GM18505 (cell line): ENCODE results near the gene HCN1.
"Not testable (repeated sequence)": the region's sequence is repeated elsewhere in the genome, so short reads cannot be mapped to it uniquely, and the experiment has no call there.

ENCODE experiments used
- ATAC-seq: cut with Tn5 transposase; IDR thresholded peaks from one replicate; pipeline ENCODE4 v1.9.1; 2021; ENCODE audit not compliant: unreplicated experiment
- POLR2A ChIP-seq: IDR thresholded peaks from 4 replicates; pipeline ENCODE4 v1.6.1; 2011; ENCODE audit warnings: borderline replicate concordance; ENCODE audit not compliant: insufficient read depth, insufficient read length; ENCODE audit errors: extremely low read depth

Gene HCN1

GRCh38 chr5:45677524-45677923 is 18.7 kb downstream of the HCN1 start:
- ATAC-seq: no peak
- TF ChIP-seq POLR2A: no peak

DNA sequence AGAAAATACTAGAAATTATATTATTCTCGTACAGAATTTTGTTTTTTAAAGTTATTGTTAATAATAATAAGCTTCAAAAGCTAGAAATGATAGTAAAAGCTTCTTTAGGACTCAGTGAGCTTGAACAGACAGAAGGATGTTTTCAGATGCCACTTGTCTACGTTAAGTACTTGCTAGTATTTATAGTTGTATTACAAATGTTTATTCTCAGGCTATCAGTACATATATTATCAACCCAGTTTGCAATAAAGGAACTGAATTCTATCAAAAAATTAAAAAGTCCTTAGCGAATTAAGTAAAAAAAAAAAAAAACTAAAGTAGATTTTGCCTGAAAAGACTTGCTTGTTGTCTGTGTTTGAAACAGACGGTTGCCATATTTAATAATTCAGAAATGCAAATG is 23.9 kb downstream of the HCN1 start:
- no peak for ATAC-seq
- TF ChIP-seq POLR2A: no peak

DNA sequence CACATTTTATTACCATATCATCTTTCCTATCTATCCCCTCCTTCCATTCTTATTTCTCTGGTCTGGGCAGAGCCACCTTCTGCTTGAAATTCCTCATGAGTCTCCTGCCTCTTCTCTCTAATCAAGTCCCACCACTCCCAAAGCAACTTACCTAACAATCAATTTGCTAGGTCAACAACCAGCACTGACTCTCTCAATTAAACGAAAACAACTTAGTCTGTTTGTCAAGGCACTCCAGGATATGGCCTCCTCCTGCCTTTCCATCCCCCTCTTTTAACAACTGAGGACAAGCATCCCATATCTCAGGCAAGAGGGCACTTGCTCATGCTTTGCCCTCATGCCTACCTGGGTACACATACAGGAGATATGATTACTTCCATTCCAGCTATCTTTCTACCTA is 47.4 kb downstream of the HCN1 start:
- TF ChIP-seq POLR2A: no peak
- no peak for ATAC-seq

DNA sequence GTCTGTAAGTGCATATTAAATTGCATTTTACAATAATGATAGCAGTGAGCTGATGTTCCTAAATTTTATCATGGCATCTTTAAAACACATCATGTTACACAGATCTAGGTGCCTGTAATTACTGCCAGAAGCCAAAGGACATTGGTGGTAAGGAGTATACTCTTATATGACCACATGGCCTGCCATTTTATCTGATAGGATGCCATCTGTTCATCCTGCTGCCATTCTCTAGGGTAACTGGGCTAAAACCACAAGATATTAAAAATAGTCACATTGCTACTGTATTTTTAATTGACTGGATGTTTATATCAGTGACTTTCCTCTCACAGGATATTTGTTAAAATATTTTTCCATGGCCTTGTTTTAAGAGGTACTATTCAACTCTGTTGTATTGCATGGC is 53.1 kb downstream of the HCN1 start:
- ATAC-seq: no peak
- TF ChIP-seq POLR2A: no peak

DNA sequence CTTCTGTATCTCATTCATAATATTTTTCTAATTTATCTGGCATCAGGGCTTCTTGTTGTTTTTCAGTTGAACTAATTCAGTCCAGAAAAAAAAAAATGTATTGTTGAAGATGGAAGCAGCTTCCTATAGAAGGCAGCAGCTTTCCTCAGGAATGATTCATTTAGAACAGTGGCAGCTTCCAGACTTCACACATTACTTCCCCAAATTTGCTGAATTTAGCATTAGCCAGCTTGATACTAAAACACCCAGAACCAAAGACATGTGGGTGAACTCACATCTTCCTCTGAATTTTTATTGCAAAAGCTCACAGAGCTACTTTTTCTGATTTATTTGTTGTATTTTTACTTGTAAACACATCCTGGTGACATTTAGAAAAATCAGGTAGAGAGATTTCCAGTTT is 53.8 kb downstream of the HCN1 start:
- no peak for TF ChIP-seq POLR2A
- ATAC-seq: no peak

DNA sequence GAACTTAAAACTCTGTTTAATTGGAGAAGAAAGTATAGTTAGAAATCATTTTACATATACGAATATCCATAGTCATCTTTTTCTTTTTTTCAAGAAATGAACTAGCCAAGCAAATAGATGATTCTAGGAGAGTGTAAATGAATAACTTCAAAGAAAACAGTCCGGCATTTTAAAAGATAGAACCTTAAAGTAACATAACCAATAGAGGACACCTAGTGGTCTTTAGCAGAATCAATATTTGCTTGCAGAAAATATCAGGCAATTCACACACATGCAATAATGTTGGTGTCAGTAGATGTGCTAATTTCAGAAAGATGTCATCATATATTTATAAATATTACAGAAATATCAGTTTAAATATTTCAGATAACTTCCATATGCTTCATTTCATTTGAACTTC is 57.1 kb downstream of the HCN1 start:
- TF ChIP-seq POLR2A: no peak
- ATAC-seq: no peak

- ATAC-seq: no peak
- no peak for TF ChIP-seq POLR2A
These were observed 69.0 kb downstream of the HCN1 start for GRCh38 chr5:45627076-45627656.

GRCh38 chr5:45623832-45624231 is 72.3 kb downstream of the HCN1 start:
- ATAC-seq: no peak
- no peak for TF ChIP-seq POLR2A

- ATAC-seq: no peak
These were observed 73.8 kb downstream of the HCN1 start for GRCh38 chr5:45622365-45622764.

GRCh38 chr5:45617859-45618416 is 78.2 kb downstream of the HCN1 start:
- no peak for ATAC-seq
- TF ChIP-seq POLR2A: no peak

More at GRCh38 chr5:45622365-45622764, 73.8 kb downstream of the HCN1 start:
- no peak for TF ChIP-seq POLR2A

- ATAC-seq: no peak
- TF ChIP-seq POLR2A: no peak
These were observed 86.5 kb downstream of the HCN1 start for GRCh38 chr5:45609661-45610060.

- no peak for TF ChIP-seq POLR2A
- no peak for ATAC-seq
These were observed 92.1 kb downstream of the HCN1 start for GRCh38 chr5:45604092-45604491.

DNA sequence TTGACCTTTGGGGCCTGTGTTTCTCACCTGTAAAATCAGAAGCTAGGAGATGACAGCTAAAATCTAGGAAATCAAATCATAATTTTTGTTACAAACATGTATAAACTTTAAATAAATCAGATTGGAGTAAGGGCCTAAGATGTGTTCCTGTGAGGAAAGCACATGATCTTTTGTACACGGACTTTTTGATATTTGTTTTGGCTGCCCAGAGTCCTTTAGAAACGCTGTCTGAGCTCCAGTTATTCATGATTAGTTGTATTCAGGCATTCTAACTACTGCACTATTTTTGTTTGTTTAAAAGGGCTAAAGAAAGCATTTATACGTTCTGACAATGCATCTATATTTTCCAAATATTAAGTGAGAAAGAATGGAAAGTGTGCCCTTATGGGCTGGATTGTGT is 94.8 kb downstream of the HCN1 start:
- ATAC-seq: no peak
- TF ChIP-seq POLR2A: no peak

DNA sequence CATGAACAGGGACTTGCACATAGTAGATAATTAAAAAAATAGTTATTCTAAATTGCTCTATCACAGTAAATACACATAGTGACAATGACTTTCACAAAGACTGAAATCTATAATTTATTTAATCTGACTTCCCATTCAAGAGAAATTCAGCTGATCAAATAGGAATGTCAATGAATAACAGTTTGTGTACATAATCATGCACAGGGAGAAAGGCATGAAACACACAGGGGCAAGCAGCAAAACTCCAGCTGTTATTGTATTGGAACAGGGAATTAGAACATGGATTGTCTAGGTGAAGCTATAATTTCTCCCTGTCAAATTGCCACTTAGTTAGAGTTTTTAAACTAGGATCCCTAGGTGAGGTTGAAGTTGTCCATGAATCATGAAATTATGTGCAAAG is 99.9 kb downstream of the HCN1 start:
- no peak for ATAC-seq
- TF ChIP-seq POLR2A: no peak

DNA sequence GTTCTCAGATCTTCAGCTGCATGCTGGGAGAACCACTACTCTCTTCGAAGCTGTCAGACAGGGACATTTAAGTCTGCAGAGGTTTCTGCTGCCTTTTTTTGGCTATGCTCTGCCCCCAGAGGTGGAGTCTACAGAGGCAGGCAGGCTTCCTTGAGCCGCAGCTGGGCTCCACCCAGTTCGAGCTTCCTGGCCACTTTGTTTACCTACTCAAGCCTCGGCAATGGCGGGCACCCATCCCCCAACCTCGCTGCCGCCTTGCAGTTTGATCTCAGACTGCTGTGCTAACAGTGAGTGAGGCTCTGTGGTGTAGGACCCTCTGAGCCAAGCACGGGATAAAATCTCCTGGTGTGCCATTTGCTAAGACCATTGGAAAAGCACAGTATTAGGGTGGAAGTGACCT is 110.2 kb downstream of the HCN1 start:
- not testable (repeated sequence) for ATAC-seq

DNA sequence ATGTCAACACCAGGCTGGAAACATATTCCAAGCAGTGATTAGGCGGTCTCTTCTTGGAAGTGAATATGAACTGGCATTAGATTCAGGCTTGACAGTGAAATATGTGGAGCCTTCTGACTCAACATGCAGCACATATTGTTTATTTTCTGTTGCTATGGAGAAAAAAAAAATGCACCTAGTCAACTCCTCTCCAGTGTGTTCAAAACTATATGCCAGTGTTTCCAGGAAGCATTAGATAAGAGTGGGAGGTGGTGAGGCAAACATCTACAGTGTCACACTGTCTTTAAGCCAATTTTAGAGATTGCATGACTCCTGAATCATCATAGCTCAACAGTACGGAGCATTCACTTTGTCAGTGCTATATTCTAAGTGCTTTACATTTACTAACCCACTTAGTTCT is 117.9 kb downstream of the HCN1 start:
- no peak for TF ChIP-seq POLR2A
- ATAC-seq: no peak

DNA sequence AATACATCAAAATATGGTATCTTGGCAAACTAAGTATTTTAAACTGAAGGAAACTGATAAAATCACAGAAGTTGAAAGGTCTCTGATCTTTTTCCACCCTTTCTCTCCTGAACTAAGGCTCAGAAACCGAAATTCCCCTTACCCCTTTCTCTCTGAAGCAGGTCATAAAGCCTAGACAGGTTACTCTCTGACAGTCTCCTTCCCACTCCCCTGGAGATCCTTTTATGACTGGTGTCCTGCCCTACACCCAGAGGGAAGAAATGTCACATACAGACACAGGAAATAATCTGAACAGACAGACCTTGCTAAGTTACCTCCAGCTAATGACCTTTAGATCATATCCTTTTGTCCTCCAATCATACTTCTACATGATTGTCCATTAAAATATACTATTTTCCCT is 127.4 kb downstream of the HCN1 start:
- no peak for ATAC-seq
- no peak for TF ChIP-seq POLR2A
